Cardiac muscle cell (in vitro differentiated cells and primary cell): ENCODE data around the gene YWHAG. TPM values are rescaled to one million over a fixed set of nuclear protein-coding genes. Genes with fewer than 3 reads are reported as not detected.
"Not testable (repeated sequence)": the region's sequence is repeated elsewhere in the genome, so short reads cannot be mapped to it uniquely, and the experiment has no call there.

ENCODE experiments used
- DNase-seq, 2 donors: peaks; one replicate each; pipeline versions ENCODE4 v3.0.0 to v3.0.0-alpha.2; 2010 to 2017; ENCODE audit warnings: low read depth in 1 of 2, low spot score in 1 of 2
- H3K27ac ChIP-seq: fragments of 200-600 bp; sonication (generic); 2 replicates; pipeline ENCODE4 v1.5.1; 2016
- H3K27me3 ChIP-seq: fragments of 200-600 bp; sonication (generic); 2 replicates; pipeline ENCODE4 v1.6.0; 2016; ENCODE audit warnings: control low read depth
- H3K36me3 ChIP-seq: fragments of 200-600 bp; sonication (generic); 2 replicates; pipeline ENCODE4 v1.5.1; 2016; ENCODE audit warnings: control low read depth
- H3K4me1 ChIP-seq: fragments of 200-600 bp; sonication (generic); 2 replicates; pipeline ENCODE4 v1.8.1; 2017; ENCODE audit warnings: low read depth, mild to moderate bottlenecking, mixed run types
- H3K4me3 ChIP-seq: fragments of 200-600 bp; sonication (generic); 2 replicates; pipeline ENCODE4 v1.5.1; 2016; ENCODE audit warnings: mild to moderate bottlenecking
- H3K9me3 ChIP-seq: fragments of 200-600 bp; sonication (generic); 2 replicates; pipeline ENCODE4 v1.5.1; 2017; ENCODE audit warnings: low read depth, mild to moderate bottlenecking, control low read depth
- CTCF ChIP-seq: IDR thresholded peaks from 2 replicates; pipeline ENCODE4 v1.5.1; 2012; ENCODE audit warnings: low read depth, mild to moderate bottlenecking, low read length
- polyA plus RNA-seq: library from polyadenylated mRNA; unstranded; fragments of >200 nt; fragmentation: Nextera tagmentation; extraction: Ambion mirVana; gene quantifications from 2 replicates; pipeline ENCODE4 v1.2.1, GENCODE V29; 2016
- total RNA-seq: library from RNA; depleted of rRNA; stranded (reverse); fragments of >200 nt; gene quantifications from 2 replicates; pipeline ENCODE4 v1.2.3, GENCODE V29; 2016

The YWHAG gene
- 90.5 and 97.9 TPM in 2 replicates for total RNA-seq
- polyA plus RNA-seq: 25.0 and 29.2 TPM in 2 replicates

- Histone ChIP-seq H3K36me3 (peaks cover 4% of the 10 kb centered on the region), H3K27me3 (no peaks in the 10 kb centered on the region), H3K27ac (peak within 1 kb of the TSS; percentile 98), H3K4me1 (peaks cover 14% of the 10 kb centered on the region), H3K9me3 (no peaks in the 10 kb centered on the region), H3K4me3 (peak within 1 kb of the TSS; percentile 67)
- TF ChIP-seq CTCF: no peak
- peak; percentile 92 for DNase-seq
These were observed at the start of gene YWHAG for GRCh38 chr7:76358481-76359110. YWHAG (minus strand) TSS chr7:76358991; CDS start chr7:76358808, 183 bp downstream.

GRCh38 chr7:76408121-76408560, 49.4 kb upstream of the YWHAG start:
- no peak for TF ChIP-seq CTCF

GRCh38 chr7:76407718-76408117, 48.9 kb upstream of the YWHAG start:
- H3K4me3 ChIP-seq: no peak overlapping the region
- H3K27me3 ChIP-seq: no peaks in the 10 kb centered on the region
- no peak overlapping the region for H3K27ac ChIP-seq
- H3K36me3 ChIP-seq: no peaks in the 10 kb centered on the region
- TF ChIP-seq CTCF: no peak
- no peaks in the 10 kb centered on the region for H3K9me3 ChIP-seq
- DNase-seq: no peak
- no peaks in the 10 kb centered on the region for H3K4me1 ChIP-seq

More at GRCh38 chr7:76408121-76408560, 49.4 kb upstream of the YWHAG start:
- H3K27ac ChIP-seq: no peak overlapping the region
- H3K36me3 ChIP-seq: no peaks in the 10 kb centered on the region
- no peaks in the 10 kb centered on the region for H3K27me3 ChIP-seq
- no peak overlapping the region for H3K4me3 ChIP-seq
- H3K4me1 ChIP-seq: no peaks in the 10 kb centered on the region
- no peak for DNase-seq
- no peaks in the 10 kb centered on the region for H3K9me3 ChIP-seq

- no peak overlapping the region for H3K27ac ChIP-seq
- DNase-seq: no peak
- no peaks in the 10 kb centered on the region for H3K36me3 ChIP-seq
- H3K4me1 ChIP-seq: no peaks in the 10 kb centered on the region
- no peak overlapping the region for H3K4me3 ChIP-seq
- no peaks in the 10 kb centered on the region for H3K9me3 ChIP-seq
- H3K27me3 ChIP-seq: no peaks in the 10 kb centered on the region
- no peak for TF ChIP-seq CTCF
These were observed 46.9 kb upstream of the YWHAG start for GRCh38 chr7:76405738-76406137.

- Histone ChIP-seq H3K27me3 (no peaks in the 10 kb centered on the region), H3K27ac (no peak overlapping the region), H3K4me1 (no peaks in the 10 kb centered on the region), H3K36me3 (no peaks in the 10 kb centered on the region), H3K9me3 (no peaks in the 10 kb centered on the region), H3K4me3 (no peak overlapping the region)
- no peak for DNase-seq
- no peak for TF ChIP-seq CTCF
These were observed 45.1 kb upstream of the YWHAG start for GRCh38 chr7:76403780-76404494.

- not testable (repeated sequence) for H3K4me1 ChIP-seq, DNase-seq, H3K36me3 ChIP-seq, H3K27ac ChIP-seq, H3K9me3 ChIP-seq, H3K4me3 ChIP-seq, H3K27me3 ChIP-seq
These were observed 44.3 kb upstream of the YWHAG start for GRCh38 chr7:76403097-76403496.
